ENCODE measurements around the gene ZNF598.
A peak's percentile ranks its signal among the peaks of the same experiment; 100 is the strongest.

Gene ZNF598

DNA sequence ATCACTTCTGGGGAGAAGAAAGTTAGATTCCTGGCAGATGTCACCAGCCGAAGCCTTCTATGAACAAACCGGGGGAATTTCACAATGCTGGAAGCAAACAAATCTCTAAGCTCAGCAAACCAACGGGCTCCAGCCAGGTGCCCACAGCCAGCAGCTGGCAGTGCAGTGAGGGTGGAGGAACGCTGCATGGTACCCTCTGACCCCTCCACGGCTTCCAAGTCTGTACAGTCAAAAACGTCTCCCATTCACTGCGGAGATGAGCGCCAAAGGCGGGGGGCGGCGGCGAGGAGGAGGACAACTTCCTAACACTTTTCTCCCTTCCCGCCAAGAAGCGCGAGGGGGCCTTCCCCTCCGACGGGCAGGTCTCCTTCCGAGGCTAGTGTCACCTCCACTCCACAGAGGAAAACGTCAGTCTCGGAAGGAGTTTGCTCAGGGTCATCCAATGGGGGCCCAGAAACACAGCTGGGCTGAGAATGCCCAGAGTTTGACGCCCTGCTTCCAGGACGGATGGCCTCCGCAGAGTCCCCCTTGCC lies 924 bp downstream of the ZNF598 start:
- TF ChIP-seq, protein P1, sequence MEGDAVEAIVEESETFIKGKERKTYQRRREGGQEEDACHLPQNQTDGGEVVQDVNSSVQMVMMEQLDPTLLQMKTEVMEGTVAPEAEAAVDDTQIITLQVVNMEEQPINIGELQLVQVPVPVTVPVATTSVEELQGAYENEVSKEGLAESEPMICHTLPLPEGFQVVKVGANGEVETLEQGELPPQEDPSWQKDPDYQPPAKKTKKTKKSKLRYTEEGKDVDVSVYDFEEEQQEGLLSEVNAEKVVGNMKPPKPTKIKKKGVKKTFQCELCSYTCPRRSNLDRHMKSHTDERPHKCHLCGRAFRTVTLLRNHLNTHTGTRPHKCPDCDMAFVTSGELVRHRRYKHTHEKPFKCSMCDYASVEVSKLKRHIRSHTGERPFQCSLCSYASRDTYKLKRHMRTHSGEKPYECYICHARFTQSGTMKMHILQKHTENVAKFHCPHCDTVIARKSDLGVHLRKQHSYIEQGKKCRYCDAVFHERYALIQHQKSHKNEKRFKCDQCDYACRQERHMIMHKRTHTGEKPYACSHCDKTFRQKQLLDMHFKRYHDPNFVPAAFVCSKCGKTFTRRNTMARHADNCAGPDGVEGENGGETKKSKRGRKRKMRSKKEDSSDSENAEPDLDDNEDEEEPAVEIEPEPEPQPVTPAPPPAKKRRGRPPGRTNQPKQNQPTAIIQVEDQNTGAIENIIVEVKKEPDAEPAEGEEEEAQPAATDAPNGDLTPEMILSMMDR (IDR thresholded peaks at IDR 0.05): no peak

DNA sequence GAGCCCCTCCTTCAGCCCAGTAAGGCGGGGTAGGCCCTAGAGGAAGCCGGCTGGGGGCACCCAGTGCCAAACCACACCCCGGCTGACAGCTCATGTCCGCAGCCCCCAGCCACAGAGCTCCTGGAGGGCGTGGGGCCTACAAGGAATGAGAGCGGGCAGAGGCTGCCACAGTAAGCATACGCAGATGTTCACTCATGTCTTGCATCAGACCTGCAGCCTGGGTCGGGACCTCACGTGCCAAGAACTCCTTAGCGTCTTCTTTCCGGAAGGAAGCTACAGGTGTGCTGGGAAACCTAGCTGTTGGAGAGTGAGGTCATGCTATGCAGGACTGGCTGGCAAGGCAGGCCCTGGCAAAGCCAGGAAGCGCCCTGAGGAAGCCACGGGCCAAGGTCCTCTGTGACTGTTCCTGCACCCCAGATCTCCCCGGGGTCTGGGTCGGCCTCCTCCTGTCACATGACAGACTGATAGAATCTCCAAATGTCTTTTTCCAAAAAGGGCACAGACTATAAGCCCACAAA lies 1.6 kb downstream of the ZNF598 start:
- TF ChIP-seq, protein P1 (IDR thresholded peaks at IDR 0.05): no peak

GRCh38 chr16:2007081-2007836 lies 2.4 kb downstream of the ZNF598 start:
- TF ChIP-seq, protein P1 (IDR thresholded peaks at IDR 0.05): no peak

- TF ChIP-seq, protein P1 (IDR thresholded peaks at IDR 0.05): no peak
Measured at GRCh38 chr16:2006317-2006716, 3.3 kb downstream of the ZNF598 start.

DNA sequence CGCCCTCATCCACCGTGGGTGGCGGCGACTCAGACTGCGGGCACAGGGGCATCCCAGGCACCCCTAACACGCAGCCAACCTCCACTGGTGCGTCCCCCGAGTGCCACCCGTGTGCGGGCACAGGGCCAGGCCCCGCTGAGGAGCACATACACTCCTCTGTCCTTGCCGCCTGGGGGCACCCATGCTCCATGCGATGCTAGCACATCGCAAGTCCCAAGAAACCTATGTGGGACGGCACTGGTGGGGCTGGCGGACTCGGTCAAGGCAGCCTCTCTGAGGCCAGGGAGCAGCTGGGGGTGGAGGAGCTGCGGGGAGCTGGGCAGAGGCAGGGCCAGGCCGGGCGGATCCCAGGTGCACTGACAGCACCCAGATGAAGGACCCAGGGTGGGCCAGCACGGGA lies 4.0 kb downstream of the ZNF598 start:
- TF ChIP-seq, protein P1 (IDR thresholded peaks at IDR 0.05): no peak

GRCh38 chr16:2004795-2005517 lies 4.7 kb downstream of the ZNF598 start:
- TF ChIP-seq, protein P1 (IDR thresholded peaks at IDR 0.05): no peak

DNA sequence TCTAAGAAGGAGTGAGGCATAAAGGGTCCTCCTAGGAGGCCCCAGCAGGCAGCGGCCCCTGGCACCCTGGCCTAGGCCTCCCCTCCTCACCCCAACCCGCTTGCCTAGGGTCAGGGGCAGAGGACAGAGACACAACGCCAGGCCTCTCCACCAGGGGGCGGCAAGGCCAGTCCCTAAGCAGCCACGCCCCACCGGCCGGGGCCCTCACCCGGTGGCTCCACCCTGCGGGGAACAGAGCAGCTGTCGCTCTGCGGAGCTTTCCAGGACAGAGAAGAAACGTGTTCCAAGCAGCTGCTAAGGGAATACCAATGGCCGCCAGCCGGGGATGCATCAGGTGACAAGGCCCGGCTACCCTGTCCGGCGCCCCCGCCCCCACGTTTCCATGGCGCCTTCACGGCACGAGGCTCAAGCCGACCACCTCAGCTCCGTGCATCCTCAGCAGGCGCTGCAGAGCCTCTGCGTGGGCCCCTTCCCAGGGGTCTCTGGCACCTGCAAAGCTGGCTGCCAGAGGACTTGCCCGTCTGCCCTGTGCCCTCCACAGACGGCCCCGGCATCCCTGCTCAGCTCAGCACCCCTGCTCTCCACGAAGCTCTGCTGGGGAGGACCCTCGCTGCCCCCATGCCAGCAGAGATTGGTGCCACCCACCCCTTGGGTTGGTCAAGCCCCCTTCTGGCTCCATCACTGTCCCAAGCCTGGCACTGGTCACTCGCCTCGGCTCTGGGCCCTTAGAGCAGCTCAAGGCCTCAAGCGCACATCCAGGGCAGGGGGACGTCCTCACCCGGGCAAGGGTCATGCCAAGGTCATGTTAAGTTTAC lies 5.6 kb downstream of the ZNF598 start:
- TF ChIP-seq, protein P1 (IDR thresholded peaks at IDR 0.05): peak; percentile 95
